H9 (cell line): ENCODE results near the gene CROCC2. TPM values are rescaled to one million over a fixed set of nuclear protein-coding genes. Genes with fewer than 3 reads are reported as not detected.

Experiments
- DNase-seq: peaks from one replicate; pipeline ENCODE4 v3.0.0-alpha.2; 2017
- H2AFZ ChIP-seq: one replicate; pipeline ENCODE4 v1.6.1; 2013; ENCODE audit warnings: mild to moderate bottlenecking, low read length, control low read depth, moderate library complexity
- H2AK5ac ChIP-seq: 2 replicates; pipeline ENCODE4 v1.6.1; 2013; ENCODE audit warnings: low read length, control low read depth, mixed read lengths; ENCODE audit not compliant: insufficient read length
- H2BK120ac ChIP-seq: one replicate; pipeline ENCODE4 v1.6.1; 2013; ENCODE audit warnings: low read depth, mild to moderate bottlenecking, low read length, control low read depth, inconsistent platforms; ENCODE audit not compliant: poor library complexity, severe bottlenecking
- H2BK12ac ChIP-seq: 2 replicates; pipeline ENCODE4 v1.6.1; 2013; ENCODE audit warnings: low read length, control low read depth, mixed read lengths, low read depth; ENCODE audit not compliant: insufficient read length
- H2BK15ac ChIP-seq: 2 replicates; pipeline ENCODE4 v1.6.1; 2013; ENCODE audit warnings: low read depth, low read length, control low read depth
- H2BK20ac ChIP-seq: one replicate; pipeline ENCODE4 v1.6.1; 2013; ENCODE audit warnings: low read depth, mild to moderate bottlenecking, low read length, control low read depth, inconsistent platforms; ENCODE audit not compliant: poor library complexity, severe bottlenecking
- H2BK5ac ChIP-seq: 2 replicates; pipeline ENCODE4 v1.6.1; 2013; ENCODE audit warnings: low read length, control low read depth, mixed read lengths; ENCODE audit not compliant: insufficient read length
- H3K14ac ChIP-seq: 2 replicates; pipeline ENCODE4 v1.6.1; 2013; ENCODE audit warnings: low read length, control low read depth; ENCODE audit not compliant: insufficient read depth
- H3K18ac ChIP-seq: 2 replicates; pipeline ENCODE4 v1.6.1; 2013; ENCODE audit warnings: low read depth, mild to moderate bottlenecking, mixed read lengths, low read length, control low read depth; ENCODE audit not compliant: insufficient read length
- H3K23ac ChIP-seq: 2 replicates; pipeline ENCODE4 v1.6.1; 2013; ENCODE audit warnings: low read length, control low read depth, mixed read lengths, low read depth; ENCODE audit not compliant: insufficient read length
- H3K23me2 ChIP-seq: 2 replicates; pipeline ENCODE4 v1.6.1; 2013; ENCODE audit warnings: low read depth, mild to moderate bottlenecking, mixed read lengths, low read length, control low read depth; ENCODE audit not compliant: insufficient read length, poor library complexity, severe bottlenecking
- H3K27ac ChIP-seq: 2 replicates; pipeline ENCODE4 v1.5.1; 2013; ENCODE audit warnings: low read length, control low read depth, mixed read lengths, low read depth; ENCODE audit not compliant: insufficient read length
- H3K27me3 ChIP-seq: 2 replicates; pipeline ENCODE4 v1.6.1; 2013; ENCODE audit warnings: low read length, control low read depth, inconsistent platforms; ENCODE audit not compliant: insufficient read depth
- H3K4ac ChIP-seq: 2 replicates; pipeline ENCODE4 v1.6.1; 2013; ENCODE audit warnings: low read depth, mild to moderate bottlenecking, control low read depth, inconsistent platforms, low read length, moderate library complexity
- H3K4me1 ChIP-seq: 2 replicates; pipeline ENCODE4 v1.6.1; 2013; ENCODE audit warnings: low read length, control low read depth, inconsistent platforms; ENCODE audit not compliant: insufficient read depth
- H3K4me2 ChIP-seq: 2 replicates; pipeline ENCODE4 v1.6.1; 2013; ENCODE audit warnings: low read length, control low read depth, mixed read lengths; ENCODE audit not compliant: insufficient read length, insufficient read depth
- H3K56ac ChIP-seq: 2 replicates; pipeline ENCODE4 v1.6.1; 2013; ENCODE audit warnings: low read depth, mild to moderate bottlenecking, mixed read lengths, low read length, control low read depth; ENCODE audit not compliant: insufficient read length
- H3K79me1 ChIP-seq: 2 replicates; pipeline ENCODE4 v1.6.1; 2013; ENCODE audit warnings: low read depth, mild to moderate bottlenecking, moderate library complexity, low read length, control low read depth, inconsistent platforms; ENCODE audit not compliant: insufficient read depth, poor library complexity, severe bottlenecking
- H3K79me2 ChIP-seq: 2 replicates; pipeline ENCODE4 v1.6.1; 2013; ENCODE audit warnings: low read length, control low read depth, inconsistent platforms; ENCODE audit not compliant: insufficient read depth
- H3K9ac ChIP-seq: 2 replicates; pipeline ENCODE4 v1.6.1; 2013; ENCODE audit warnings: low read length, control low read depth, mixed read lengths; ENCODE audit not compliant: insufficient read length; ENCODE audit errors: extremely low read depth
- H3K9me3 ChIP-seq: one replicate; pipeline ENCODE4 v1.6.1; 2013; ENCODE audit warnings: low read depth, low read length, inconsistent platforms; ENCODE audit not compliant: control insufficient read depth
- H3T11ph ChIP-seq: one replicate; pipeline ENCODE4 v1.6.1; 2013; ENCODE audit warnings: mild to moderate bottlenecking, low read length, control low read depth, inconsistent platforms
- H4K20me1 ChIP-seq: one replicate; pipeline ENCODE4 v1.6.1; 2013; ENCODE audit not compliant: control insufficient read depth, insufficient read length, insufficient read depth
- H4K5ac ChIP-seq: 2 replicates; pipeline ENCODE4 v1.6.1; 2013; ENCODE audit warnings: low read depth, mild to moderate bottlenecking, mixed read lengths, low read length, control low read depth; ENCODE audit not compliant: insufficient read length
- H4K8ac ChIP-seq: replicated peaks from 2 replicates; pipeline ENCODE4 v1.6.1; 2013; ENCODE audit warnings: low read length, control low read depth, mixed read lengths, low read depth; ENCODE audit not compliant: insufficient read length
- H4K91ac ChIP-seq: 2 replicates; pipeline ENCODE4 v1.6.1; 2013; ENCODE audit warnings: low read depth, mild to moderate bottlenecking, moderate library complexity, mixed read lengths, low read length, control low read depth; ENCODE audit not compliant: insufficient read length
- H3K27ac Mint-ChIP-seq, 3 experiments: 2 replicates in 2 of 3; 3 replicates in 1 of 3; pipeline ENCODE4 v1.8.0; 2020 to 2021; ENCODE audit warnings: mixed read lengths in 3 of 3, mild to moderate bottlenecking in 1 of 3, moderate library complexity in 1 of 3
- H3K27me3 Mint-ChIP-seq: 2 replicates; pipeline ENCODE4 v1.8.0; 2021; ENCODE audit warnings: low read depth, mild to moderate bottlenecking, moderate library complexity, mixed read lengths
- H3K36me3 Mint-ChIP-seq, 3 experiments: 2 replicates in 2 of 3; 3 replicates in 1 of 3; pipeline ENCODE4 v1.8.0; 2020 to 2021; ENCODE audit warnings: low read depth in 3 of 3, mixed read lengths in 3 of 3; ENCODE audit not compliant: insufficient read depth in 1 of 3
- H3K4me1 Mint-ChIP-seq, 2 experiments: 2 replicates each; pipeline ENCODE4 v1.8.0; 2020; ENCODE audit warnings: mixed read lengths in 2 of 2
- H3K4me3 Mint-ChIP-seq, 2 experiments: 2 replicates in 1 of 2; 3 replicates in 1 of 2; pipeline ENCODE4 v1.8.0; 2020 to 2021; ENCODE audit warnings: mild to moderate bottlenecking in 2 of 2, mixed read lengths in 2 of 2, moderate library complexity in 1 of 2
- H3K9me3 Mint-ChIP-seq, 2 experiments: 2 replicates in 1 of 2; 3 replicates in 1 of 2; pipeline ENCODE4 v1.8.0; 2020; ENCODE audit warnings: mild to moderate bottlenecking in 2 of 2, mixed read lengths in 2 of 2, moderate library complexity in 1 of 2
- WGBS: extraction: QIAGEN DNeasy Blood & Tissue Kit; methylation state at CpG from one replicate; pipeline ENCODE4 v1.1.7; 2013; ENCODE audit warnings: missing lambda C conversion rate, low lambda C conversion rate, mixed read lengths; ENCODE audit not compliant: insufficient read length; ENCODE audit errors: extremely low coverage; 5-methylcytosine and 5-hydroxymethylcytosine counted together
- total RNA-seq: library from RNA; stranded (reverse); gene quantifications from 2 replicates; pipeline ENCODE4 v1.2.1, GENCODE V29; 2021
- TF ChIP-seq, protein P1 (sequence below): fragments of 200-600 bp; sonication (generic); conservative IDR thresholded peaks from 3 replicates; pipeline ENCODE4 v1.8.0; 2021; ENCODE audit warnings: antibody characterized with exemption, mild to moderate bottlenecking

CROCC2 gene
- total RNA-seq, 1 experiment from 2014 or later = not detected

DNA sequence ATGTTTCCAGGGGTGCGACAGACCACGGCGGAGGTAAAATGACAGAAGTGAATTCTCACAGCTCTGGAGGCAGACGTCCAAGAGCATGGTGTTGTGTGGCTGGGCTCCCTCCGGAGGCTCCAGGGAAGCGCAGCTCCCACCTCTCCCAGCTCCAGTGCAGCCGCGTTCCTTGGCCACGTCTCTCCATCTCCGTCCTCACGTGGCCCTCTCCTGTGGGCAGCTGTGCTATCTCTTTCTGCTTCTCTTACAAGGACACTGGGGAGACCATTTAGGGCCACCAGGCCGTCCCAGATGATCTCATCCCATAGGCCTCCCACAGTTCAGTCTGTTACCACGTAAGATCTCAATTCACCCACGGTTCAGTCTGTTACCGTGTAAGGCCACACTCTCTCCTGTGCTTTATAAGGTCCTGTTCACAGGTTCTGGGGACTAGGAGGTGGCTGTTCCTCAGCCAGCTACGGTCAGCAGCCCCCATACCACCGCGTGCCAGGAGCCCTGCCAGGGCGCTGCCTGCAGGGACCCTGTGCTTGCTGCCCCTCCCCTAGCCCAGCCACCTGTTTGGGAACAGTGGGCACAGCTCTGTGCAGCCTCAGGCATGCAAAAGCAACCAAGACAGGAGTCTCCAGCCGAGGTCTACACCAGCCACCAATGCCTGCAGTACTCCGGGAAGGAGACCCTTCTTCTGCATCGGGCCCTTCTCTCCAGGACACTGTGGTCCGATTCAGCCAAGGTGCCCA, 7.2 kb upstream of the CROCC2 start:
- no peak overlapping the region for H2AFZ ChIP-seq
- H3K23ac ChIP-seq = no peak overlapping the region
- no peak overlapping the region for H3T11ph ChIP-seq
- no peaks in the 10 kb centered on the region for H4K20me1 ChIP-seq
- no peak overlapping the region for H2AK5ac ChIP-seq
- no peak overlapping the region for H3K4me2 ChIP-seq
- peaks cover 3 to 10% (median 5%) of the 10 kb centered on the region in 3 experiments; a peak in 5 of 7 replicates for H3K36me3 Mint-ChIP-seq
- no peaks in the 10 kb centered on the region for H3K79me2 ChIP-seq
- H3K56ac ChIP-seq = no peak overlapping the region
- H2BK15ac ChIP-seq = no peak overlapping the region
- no peaks in the 10 kb centered on the region for H3K79me1 ChIP-seq
- no CpG with 5 or more reads among the region's 23 CpGs for WGBS
- H3K9me3 Mint-ChIP-seq = peaks cover 12% of the 10 kb centered on the region in 2 experiments
- H3K4ac ChIP-seq = no peak overlapping the region
- H3K9ac ChIP-seq = no peak overlapping the region
- TF ChIP-seq, protein P1, sequence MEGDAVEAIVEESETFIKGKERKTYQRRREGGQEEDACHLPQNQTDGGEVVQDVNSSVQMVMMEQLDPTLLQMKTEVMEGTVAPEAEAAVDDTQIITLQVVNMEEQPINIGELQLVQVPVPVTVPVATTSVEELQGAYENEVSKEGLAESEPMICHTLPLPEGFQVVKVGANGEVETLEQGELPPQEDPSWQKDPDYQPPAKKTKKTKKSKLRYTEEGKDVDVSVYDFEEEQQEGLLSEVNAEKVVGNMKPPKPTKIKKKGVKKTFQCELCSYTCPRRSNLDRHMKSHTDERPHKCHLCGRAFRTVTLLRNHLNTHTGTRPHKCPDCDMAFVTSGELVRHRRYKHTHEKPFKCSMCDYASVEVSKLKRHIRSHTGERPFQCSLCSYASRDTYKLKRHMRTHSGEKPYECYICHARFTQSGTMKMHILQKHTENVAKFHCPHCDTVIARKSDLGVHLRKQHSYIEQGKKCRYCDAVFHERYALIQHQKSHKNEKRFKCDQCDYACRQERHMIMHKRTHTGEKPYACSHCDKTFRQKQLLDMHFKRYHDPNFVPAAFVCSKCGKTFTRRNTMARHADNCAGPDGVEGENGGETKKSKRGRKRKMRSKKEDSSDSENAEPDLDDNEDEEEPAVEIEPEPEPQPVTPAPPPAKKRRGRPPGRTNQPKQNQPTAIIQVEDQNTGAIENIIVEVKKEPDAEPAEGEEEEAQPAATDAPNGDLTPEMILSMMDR = no peak
- H3K4me1 ChIP-seq = no peaks in the 10 kb centered on the region
- no peak overlapping the region; the same call in 1 of the 2 replicates for H3K14ac ChIP-seq
- no peak overlapping the region for H2BK12ac ChIP-seq
- H4K8ac ChIP-seq = no peak overlapping the region
- no peak overlapping the region for H3K18ac ChIP-seq
- no peaks in the 10 kb centered on the region for H3K27me3 ChIP-seq
- H3K27me3 Mint-ChIP-seq = peaks cover 8% of the 10 kb centered on the region
- H2BK20ac ChIP-seq = no peak overlapping the region
- H3K27ac ChIP-seq = no peak overlapping the region
- no peak overlapping the region for H3K4me3 Mint-ChIP-seq
- no peak overlapping the region for H2BK5ac ChIP-seq
- 0 out of 7 replicates have a peak overlapping the region, but pooled peaks of 1 of the 3 experiments have one; percentile 27 for H3K27ac Mint-ChIP-seq
- H3K23me2 ChIP-seq = no peaks in the 10 kb centered on the region
- H4K5ac ChIP-seq = no peak overlapping the region
- H3K4me1 Mint-ChIP-seq = peaks cover 7 to 16% of the 10 kb centered on the region in 2 experiments
- no peaks in the 10 kb centered on the region for H3K9me3 ChIP-seq
- DNase-seq = no peak
- no peak overlapping the region for H4K91ac ChIP-seq
- H2BK120ac ChIP-seq = no peak overlapping the region
